Measurements from ENCODE around the gene APMAP.

Gene APMAP

DNA sequence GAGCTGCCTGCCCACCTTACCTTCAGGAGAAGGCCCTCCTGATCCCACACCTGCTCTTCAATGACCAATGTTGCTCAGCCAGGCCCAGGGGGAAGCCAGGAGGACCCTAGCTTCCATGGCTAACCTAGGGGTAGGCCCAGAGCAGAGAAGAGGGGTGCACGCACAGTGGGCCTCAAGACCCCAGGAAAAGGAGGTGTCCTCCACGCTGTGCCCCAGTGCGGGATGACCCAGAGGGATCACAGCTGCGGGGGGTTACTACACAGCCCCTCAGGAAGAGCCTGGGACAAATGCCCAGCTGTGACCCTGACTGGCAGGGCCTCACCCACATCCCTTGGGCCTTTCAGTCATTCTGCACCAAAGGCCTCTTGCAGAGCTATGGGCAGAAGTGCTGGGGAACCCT lies 31.6 kb upstream of the APMAP start:
- no peak for DNase-seq

DNA sequence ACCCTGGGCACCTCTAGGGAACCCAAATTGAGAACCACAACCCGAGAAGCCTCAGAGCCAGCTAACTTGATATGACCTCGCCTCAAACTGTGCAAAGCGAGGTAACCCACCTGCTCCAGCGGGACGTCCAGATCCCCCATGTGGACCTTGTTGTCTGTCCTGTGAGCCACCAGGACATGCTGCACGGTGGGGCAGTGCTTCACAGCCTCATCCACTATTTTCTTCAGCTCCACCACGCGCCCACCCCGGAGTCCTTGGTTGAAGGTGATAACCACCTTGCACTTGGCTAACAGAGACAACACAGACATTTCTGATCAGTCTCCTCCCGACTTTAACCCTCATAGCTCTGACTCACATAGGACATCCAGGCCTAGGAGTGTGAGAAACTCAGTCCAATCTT lies 30.8 kb upstream of the APMAP start:
- no peak for DNase-seq

DNA sequence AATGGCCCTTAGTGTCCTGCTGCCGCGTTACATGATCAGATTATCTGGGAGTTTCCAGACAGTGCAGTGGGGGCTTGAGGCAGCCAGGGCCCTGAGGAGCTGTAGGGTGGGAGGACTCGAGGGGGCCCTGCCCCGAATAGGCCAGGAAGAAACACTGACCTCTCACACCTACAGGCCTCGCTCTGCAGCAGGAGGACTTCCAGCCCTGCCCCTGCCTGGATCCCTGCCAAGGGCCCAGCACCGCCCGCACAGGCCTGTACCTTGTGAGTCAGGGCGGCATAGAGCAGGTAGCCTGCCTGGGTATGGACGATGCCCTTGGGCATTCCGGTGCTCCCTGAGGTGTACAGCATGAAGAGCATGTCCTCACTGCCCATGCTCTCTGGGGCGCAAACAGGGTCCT lies 30.1 kb upstream of the APMAP start:
- no peak for DNase-seq

DNA sequence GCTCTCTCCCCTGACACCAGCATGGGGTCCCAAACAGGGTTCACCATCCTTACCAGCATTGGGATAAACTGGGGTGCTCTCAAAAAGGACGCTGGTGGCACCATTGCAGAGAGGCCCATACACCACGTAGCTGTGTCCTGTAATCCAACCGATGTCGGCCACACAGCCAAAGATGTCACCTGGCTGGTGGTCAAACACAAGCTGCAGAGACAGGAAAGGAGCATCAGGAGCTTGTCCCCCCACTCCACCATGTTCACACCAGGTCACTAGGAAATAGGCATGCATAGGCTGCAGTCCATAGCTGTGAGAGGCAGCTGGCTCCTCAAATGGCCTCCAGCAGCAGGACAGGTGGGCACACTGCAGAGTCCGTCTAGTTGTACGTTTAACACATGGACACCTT lies 28.8 kb upstream of the APMAP start:
- no peak for DNase-seq

DNA sequence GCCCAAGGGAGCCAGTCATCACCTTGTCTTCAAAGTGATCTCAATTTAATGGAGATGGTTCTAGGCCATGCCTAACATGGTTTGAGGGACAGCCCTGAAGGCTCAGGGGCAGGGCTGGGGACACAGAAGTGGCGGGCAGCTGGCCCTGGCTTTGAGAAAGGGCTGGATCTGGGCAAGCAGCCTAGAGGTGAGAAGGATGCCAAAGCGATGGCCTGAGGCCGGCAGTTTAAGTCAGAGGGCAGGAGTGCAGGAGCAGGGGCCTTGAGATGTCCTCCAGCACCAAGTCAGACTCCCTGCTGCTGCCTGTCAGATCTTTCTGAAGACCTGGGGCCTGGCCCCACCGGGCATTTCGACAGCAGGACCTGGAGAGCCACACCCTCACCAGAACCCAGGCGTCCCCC lies 28.4 kb upstream of the APMAP start:
- DNase-seq = no peak

DNA sequence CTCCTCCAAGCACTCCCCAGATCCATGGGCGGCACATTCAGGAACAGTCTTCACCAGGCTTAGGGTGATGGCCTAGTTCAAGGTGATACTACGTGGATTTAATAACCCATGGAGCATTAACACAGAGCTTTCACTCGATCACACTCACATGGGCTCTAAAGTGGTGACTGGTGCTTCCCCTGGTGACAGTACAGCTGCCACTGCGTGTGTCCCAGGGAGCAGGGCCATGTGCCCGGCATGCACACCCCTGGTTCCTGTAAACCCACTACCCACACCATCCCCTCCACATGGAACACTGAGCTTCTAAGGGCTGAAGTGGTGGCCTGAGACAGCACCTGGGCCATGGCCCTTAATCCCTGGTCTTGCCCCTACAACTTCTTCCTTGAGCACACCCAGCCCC lies 27.8 kb upstream of the APMAP start:
- no peak for DNase-seq

DNA sequence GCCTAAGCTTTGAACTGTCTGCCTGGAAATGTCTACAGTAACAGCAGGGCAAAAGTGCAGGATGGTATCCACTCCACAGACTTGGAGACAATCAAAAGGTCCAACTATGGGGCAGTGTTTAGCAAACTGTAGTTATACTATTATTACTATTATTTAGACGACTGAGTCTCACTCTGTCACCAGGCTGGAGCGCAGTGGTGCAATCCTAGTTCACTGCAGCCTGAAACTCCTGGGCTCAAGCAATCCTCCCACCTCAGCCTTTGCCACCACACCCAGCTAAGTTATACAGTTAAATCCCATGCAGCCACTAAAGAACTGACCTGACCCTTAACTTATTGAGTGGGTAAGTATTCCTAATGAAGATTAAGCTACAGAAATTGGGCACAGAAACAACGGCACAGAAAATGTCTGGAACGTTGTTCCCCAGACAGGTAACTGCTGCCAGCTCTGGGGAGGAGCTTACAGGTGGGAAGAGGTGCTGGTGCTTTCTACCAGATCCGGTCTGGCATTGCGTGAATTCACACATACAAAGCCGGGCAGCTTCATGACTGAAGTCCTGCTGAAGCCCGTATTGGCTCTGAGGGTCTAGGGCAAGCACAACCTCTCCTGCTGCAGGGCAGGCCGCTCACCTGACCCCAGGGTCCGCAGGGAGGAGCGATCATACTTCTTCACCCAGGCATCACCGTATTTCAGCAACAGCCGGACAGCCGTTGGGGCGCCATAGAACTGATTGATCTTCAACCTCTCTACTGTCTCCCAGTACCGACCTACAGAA lies 27.0 kb upstream of the APMAP start:
- DNase-seq = no peak

DNA sequence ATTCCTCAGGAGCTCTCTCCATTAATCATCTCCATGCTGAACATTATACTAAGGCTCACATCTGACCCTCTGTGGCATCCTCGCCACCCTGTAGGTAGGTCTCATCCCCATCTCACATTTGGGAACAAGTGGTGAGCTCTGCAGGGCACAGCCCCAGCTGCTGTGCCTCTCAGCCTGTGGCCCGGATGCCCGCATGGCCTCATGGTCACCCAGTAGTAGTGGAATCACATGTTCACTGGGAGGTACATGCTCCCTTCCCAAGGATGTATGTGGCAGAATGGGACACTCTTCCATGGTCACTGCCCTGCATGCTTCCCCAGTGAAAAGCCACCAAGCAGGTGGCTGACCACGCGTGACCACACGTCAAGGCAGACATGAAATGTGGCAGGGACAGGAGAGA lies 26.3 kb upstream of the APMAP start:
- no peak for DNase-seq

GRCh38 chr20:25018425-25018824 lies 25.9 kb upstream of the APMAP start:
- DNase-seq = no peak

GRCh38 chr20:25017257-25017803 lies 24.8 kb upstream of the APMAP start:
- DNase-seq = no peak

GRCh38 chr20:25016471-25016870 lies 23.9 kb upstream of the APMAP start:
- no peak for DNase-seq

GRCh38 chr20:25015986-25016385 lies 23.4 kb upstream of the APMAP start:
- no peak for DNase-seq

DNA sequence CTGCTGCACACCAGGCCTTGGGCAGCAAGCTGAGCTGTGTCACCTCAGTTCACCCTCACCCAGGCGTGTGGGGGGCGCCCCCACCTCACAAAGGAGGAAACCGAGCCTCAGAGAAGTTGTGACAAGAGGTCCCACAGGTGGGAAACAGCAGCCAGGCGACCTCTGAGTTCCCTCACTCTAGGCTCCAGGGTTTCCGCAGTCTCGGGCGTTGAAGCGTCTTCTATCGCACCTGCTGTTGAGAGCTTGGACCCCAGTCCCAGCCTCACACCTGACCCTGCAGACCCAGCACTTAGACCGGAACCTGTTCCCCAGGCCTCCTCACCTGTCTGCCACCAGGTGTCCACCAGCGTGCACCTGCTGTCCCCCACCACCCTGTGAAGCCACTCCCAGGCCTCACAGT lies 22.3 kb upstream of the APMAP start:
- DNase-seq = no peak

GRCh38 chr20:25013478-25014380 lies 21.2 kb upstream of the APMAP start:
- no peak for DNase-seq

- DNase-seq = no peak
Observed at GRCh38 chr20:25012616-25013189, 20.2 kb upstream of the APMAP start.

GRCh38 chr20:25011831-25012241 lies 19.3 kb upstream of the APMAP start:
- no peak for DNase-seq

- DNase-seq = no peak
Observed at GRCh38 chr20:25011261-25011660, 18.7 kb upstream of the APMAP start.

DNA sequence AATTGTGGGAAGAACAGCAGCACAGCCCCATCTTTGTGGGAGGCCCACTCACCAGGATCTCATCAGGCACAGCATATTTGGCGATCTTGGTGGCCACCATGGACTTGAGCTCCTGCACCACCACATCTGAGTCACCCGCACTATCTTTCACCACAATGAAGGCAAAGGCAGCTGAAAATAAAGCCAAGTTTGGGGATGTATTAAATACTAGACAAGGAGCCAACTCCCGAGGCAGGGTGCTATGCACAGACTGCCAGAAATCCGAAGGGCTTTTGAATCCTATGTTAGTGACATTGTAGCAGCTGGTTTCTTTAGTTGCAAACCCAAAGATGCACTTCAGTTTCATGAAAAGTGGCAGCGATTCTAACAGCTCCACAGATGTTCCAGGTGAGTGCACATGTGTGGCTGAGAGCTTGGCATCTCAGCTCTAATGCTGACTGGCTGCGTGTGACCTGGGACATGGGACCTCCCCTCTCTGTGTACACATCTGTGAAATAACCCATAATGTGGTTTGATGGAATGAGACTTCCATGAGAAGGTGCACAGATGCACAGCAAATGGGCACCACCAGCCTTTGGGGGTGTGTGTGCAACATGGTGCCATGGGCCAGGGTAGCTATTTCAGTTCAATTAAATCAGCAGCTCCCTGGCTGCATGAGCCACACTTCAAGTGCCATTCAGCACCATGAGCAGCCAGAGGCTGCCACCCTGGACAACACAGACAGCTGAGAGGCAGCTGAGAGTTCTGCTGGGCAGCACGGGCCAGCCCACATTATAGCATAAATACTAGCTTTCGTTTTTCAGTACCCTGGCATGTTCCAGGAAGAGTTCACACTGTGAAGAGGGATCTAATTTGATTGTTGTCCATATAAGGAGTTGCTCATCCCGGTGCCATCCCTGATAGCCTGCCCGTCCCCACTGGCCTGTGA lies 16.9 kb upstream of the APMAP start:
- no peak for DNase-seq

GRCh38 chr20:25008388-25009217 lies 16.1 kb upstream of the APMAP start:
- no peak for DNase-seq

DNA sequence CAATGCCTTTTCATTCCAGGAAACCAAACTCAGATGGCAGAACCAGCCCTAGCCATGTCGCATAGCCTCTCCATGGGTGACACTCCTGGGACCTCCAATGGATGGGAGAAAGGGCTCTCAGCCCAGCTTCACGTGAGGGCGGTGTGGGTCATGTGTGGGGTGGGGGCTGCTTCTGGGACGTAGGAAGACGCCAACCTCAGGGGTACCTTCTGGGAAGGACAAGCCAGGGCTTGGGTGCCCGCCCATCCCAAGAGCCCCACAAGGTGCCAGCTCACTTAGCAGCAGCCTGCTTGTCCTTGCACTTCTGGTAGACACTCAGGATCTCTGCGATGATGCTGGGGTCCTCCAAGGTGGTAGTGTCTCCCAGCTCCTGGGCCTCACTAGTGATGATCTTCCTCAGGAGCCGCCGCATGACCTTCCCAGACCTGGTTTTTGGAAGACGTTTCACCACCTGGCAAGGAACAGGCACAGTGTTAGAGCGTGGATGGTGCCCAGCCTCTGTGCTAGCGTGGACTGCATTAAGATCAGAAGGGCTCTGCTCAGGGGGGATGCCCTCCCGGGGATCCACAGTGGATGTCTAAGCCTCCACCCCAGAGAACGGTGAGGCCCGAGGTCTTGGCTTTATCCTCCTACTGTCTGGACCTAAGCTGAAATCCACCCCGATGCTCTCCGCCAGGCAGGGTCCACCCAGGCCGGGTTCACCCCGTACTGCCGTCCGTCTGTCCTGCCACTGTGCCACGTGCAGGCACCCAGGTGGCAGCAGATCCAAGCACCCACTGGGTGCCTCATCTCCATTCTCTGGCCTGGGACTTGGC lies 15.1 kb upstream of the APMAP start:
- no peak for DNase-seq

All from stimulated activated CD4-positive, alpha-beta T cell treated with anti-CD3 and anti-CD28 coated beads, Interleukin-4, amount 100 ng/mL, for 4 hours (primary cell).